BLaER1 (cell line): Measurements from ENCODE around the gene EP400.
"Not testable (repeated sequence)": the region's sequence is repeated elsewhere in the genome, so short reads cannot be mapped to it uniquely, and the experiment has no call there.

ENCODE experiments used
- H3K27ac ChIP-seq: shearing (Covaris generic); formaldehyde crosslinking; 2 replicates; pipeline ENCODE4 v1.8.1; 2022
- H3K27me3 ChIP-seq: shearing (Covaris generic); formaldehyde crosslinking; 2 replicates; pipeline ENCODE4 v1.8.1; 2022
- H3K36me3 ChIP-seq: shearing (Covaris generic); formaldehyde crosslinking; 2 replicates; pipeline ENCODE4 v1.8.1; 2022
- H3K4me1 ChIP-seq: shearing (Covaris generic); formaldehyde crosslinking; 2 replicates; pipeline ENCODE4 v1.8.1; 2022
- H3K4me2 ChIP-seq: shearing (Covaris generic); formaldehyde crosslinking; 2 replicates; pipeline ENCODE4 v1.8.1; 2022
- H3K4me3 ChIP-seq: shearing (Covaris generic); formaldehyde crosslinking; 2 replicates; pipeline ENCODE4 v1.8.1; 2022
- H3K9ac ChIP-seq: shearing (Covaris generic); formaldehyde crosslinking; 2 replicates; pipeline ENCODE4 v1.8.1; 2022
- H3K9me3 ChIP-seq: shearing (Covaris generic); formaldehyde crosslinking; 2 replicates; pipeline ENCODE4 v1.8.1; 2022
- H4K20me1 ChIP-seq: shearing (Covaris generic); formaldehyde crosslinking; 2 replicates; pipeline ENCODE4 v1.8.1; 2022
- Cebpa-rat ChIP-seq: shearing (Covaris generic); IDR thresholded peaks from 2 replicates; pipeline ENCODE4 v1.8.1; 2022

The EP400 gene

DNA sequence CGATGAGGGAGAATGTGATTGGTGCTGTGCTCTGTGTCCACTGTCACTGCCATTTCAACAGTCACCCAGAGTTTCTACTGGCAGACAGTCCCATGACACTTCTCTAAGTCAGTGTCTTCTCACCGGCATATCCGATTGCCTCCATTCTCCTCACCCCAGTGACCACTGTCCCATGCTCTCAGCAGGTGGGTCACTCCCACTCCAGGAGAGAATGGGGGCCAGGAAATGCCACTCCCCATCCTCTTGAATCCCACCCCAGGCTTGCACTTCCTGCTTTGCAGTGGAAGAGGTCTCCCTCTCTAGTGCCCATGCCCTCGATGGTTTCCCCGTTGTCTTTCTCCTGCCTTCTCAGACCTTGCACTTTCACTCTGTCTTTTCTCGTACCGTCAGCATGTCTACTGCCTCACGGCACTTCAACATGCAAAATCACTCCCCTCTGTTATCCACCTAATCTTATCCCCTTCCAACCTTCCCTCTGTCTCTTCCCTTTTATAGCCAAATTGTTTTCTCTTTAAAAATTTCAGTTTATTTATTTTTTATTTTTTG is 2.2 kb upstream of the EP400 start:
- peaks cover 31% of the 10 kb centered on the region for H3K36me3 ChIP-seq
- H4K20me1 ChIP-seq = peaks cover 51% of the 10 kb centered on the region
- H3K4me1 ChIP-seq = peaks cover 25% of the 10 kb centered on the region
- no peak overlapping the region for H3K4me3 ChIP-seq
- H3K9me3 ChIP-seq = no peaks in the 10 kb centered on the region
- peak overlapping the region; percentile 3; the same call in 1 of the 2 replicates for H3K27ac ChIP-seq
- H3K27me3 ChIP-seq = no peaks in the 10 kb centered on the region
- no peak overlapping the region for H3K4me2 ChIP-seq
- TF ChIP-seq Cebpa-rat = no peak
- no peak overlapping the region for H3K9ac ChIP-seq

DNA sequence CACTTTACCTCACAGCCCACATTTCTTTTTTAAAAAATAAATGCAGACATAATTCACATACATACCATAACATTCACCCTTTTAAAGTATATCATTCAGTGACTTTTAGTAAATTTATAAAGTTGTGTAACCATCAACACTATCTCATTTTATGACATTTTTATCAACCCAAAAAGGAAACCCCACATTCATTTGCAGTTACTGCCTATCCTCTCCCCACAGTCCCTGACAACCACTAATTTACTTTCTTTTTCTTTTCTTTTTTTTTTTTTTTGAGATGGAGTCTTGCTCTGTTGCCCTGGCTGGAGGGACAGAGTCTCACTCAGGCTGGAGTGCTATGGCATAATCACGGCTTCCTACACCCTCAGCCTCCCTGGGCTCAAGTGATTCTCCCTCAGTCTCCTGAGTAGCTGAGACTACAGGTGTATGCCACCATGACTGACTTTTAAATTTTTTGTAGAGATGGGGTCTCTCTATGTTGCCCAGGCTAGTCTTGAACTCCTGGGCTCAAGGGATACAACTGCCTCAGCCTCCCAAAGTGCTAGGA is 1.5 kb upstream of the EP400 start:
- no peak overlapping the region for H3K4me3 ChIP-seq
- peaks cover 31% of the 10 kb centered on the region for H3K36me3 ChIP-seq
- H3K4me1 ChIP-seq = peaks cover 25% of the 10 kb centered on the region
- no peak overlapping the region for H3K4me2 ChIP-seq
- peaks cover 51% of the 10 kb centered on the region for H4K20me1 ChIP-seq
- no peak for TF ChIP-seq Cebpa-rat
- H3K9me3 ChIP-seq = no peaks in the 10 kb centered on the region
- H3K27me3 ChIP-seq = no peaks in the 10 kb centered on the region
- H3K9ac ChIP-seq = no peak overlapping the region
- no peak overlapping the region for H3K27ac ChIP-seq

- Histone ChIP-seq H3K4me1 (peaks cover 25% of the 10 kb centered on the region), H4K20me1 (peaks cover 51% of the 10 kb centered on the region), H3K36me3 (peaks cover 26% of the 10 kb centered on the region), H3K4me2 (peak overlapping the region; percentile 75), H3K4me3 (peak overlapping the region; percentile 99), H3K9ac (peak overlapping the region; percentile 64; the same call in 1 of the 2 replicates)
- H3K27me3 ChIP-seq, H3K9me3 ChIP-seq, H3K27ac ChIP-seq: not testable (repeated sequence)
These were observed 870 bp upstream of the EP400 start for GRCh38 chr12:131948713-131949430.

GRCh38 chr12:131950182-131950913 is 606 bp downstream of the EP400 start:
- H3K27ac ChIP-seq = peak overlapping the region; percentile 93

DNA sequence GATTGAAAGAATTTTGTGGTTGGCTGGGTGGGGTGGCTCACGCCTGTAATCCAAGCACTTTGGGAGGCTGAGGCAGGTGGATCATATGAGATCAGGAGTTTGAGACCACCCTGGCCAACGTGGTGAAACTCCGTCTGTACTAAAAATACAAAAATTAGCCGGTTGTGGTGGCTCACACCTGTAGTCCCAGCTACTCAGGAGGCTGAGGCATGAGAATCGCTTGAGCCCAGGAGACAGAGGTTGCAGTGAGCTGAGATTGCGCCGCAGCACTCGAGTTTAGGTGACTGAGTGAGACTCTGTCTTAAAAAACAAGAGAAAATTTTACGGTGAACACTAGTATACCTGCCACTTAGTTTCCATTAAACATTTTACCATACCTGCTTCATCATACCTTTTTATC is 4.1 kb downstream of the EP400 start:
- not testable (repeated sequence) for H3K9me3 ChIP-seq, H3K4me3 ChIP-seq, H3K27ac ChIP-seq, H3K36me3 ChIP-seq, H3K9ac ChIP-seq, H3K4me2 ChIP-seq, H3K27me3 ChIP-seq
- Histone ChIP-seq H3K4me1 (peaks cover 39% of the 10 kb centered on the region), H4K20me1 (peaks cover 90% of the 10 kb centered on the region)

More at GRCh38 chr12:131950182-131950913, 606 bp downstream of the EP400 start:
- Histone ChIP-seq H3K27me3 (no peaks in the 10 kb centered on the region), H3K4me3 (peak overlapping the region; percentile 99), H4K20me1 (peaks cover 55% of the 10 kb centered on the region), H3K36me3 (peaks cover 11% of the 10 kb centered on the region; the same call in 1 of the 2 replicates), H3K4me1 (peaks cover 18% of the 10 kb centered on the region), H3K4me2 (peak overlapping the region; percentile 89), H3K9me3 (no peaks in the 10 kb centered on the region), H3K9ac (peak overlapping the region; percentile 96)
- no peak for TF ChIP-seq Cebpa-rat

DNA sequence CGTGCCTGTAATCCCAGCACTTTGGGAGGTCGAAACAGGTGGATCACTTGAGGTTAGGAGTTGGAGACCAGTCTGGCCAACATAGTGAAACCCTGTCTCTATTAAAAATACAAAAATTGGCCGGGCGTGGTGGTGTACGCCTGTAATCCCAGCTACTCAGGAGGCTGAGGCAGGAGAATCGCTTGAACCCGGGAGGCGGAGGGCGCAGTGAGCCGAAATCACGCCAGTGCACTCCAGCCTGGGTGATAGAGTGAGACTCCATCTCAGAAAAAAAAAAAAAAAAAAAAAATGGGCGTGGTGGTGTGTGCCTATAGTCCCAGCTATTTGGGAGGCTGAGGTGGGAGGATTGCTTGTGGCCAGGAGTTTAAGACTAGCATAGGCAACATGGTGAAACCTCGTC is 4.7 kb downstream of the EP400 start:
- H3K4me1 ChIP-seq = peaks cover 42% of the 10 kb centered on the region
- H3K36me3 ChIP-seq = peaks cover 16% of the 10 kb centered on the region; the same call in 1 of the 2 replicates
- H3K9ac ChIP-seq, H3K9me3 ChIP-seq, H3K4me2 ChIP-seq, H3K27ac ChIP-seq, H3K27me3 ChIP-seq, H3K4me3 ChIP-seq: not testable (repeated sequence)
- H4K20me1 ChIP-seq = peaks cover 96% of the 10 kb centered on the region

GRCh38 chr12:131959116-131959515 is 9.4 kb downstream of the EP400 start:
- Histone ChIP-seq H3K9ac (0 out of 2 replicates have a peak overlapping the region, but pooled peaks have one; percentile 15), H3K9me3 (no peaks in the 10 kb centered on the region), H3K4me3 (no peak overlapping the region), H3K27ac (no peak overlapping the region), H3K36me3 (peaks cover 39% of the 10 kb centered on the region), H3K4me2 (no peak overlapping the region), H3K4me1 (peaks cover 49% of the 10 kb centered on the region), H3K27me3 (no peaks in the 10 kb centered on the region), H4K20me1 (peaks cover 95% of the 10 kb centered on the region)
- no peak for TF ChIP-seq Cebpa-rat

GRCh38 chr12:131959641-131960589 is 10.2 kb downstream of the EP400 start:
- H3K27me3 ChIP-seq = no peaks in the 10 kb centered on the region
- H3K36me3 ChIP-seq = peaks cover 44% of the 10 kb centered on the region
- peaks cover 95% of the 10 kb centered on the region for H4K20me1 ChIP-seq
- H3K4me1 ChIP-seq = peaks cover 52% of the 10 kb centered on the region
- TF ChIP-seq Cebpa-rat = no peak
- no peak overlapping the region for H3K27ac ChIP-seq
- 0 out of 2 replicates have a peak overlapping the region, but pooled peaks have one; percentile 19 for H3K9ac ChIP-seq
- no peak overlapping the region for H3K4me2 ChIP-seq
- no peak overlapping the region for H3K4me3 ChIP-seq
- no peaks in the 10 kb centered on the region for H3K9me3 ChIP-seq

GRCh38 chr12:131960590-131961325 is 11.0 kb downstream of the EP400 start:
- H3K27ac ChIP-seq, H3K9me3 ChIP-seq, H3K4me2 ChIP-seq, H3K4me3 ChIP-seq, H3K27me3 ChIP-seq, H3K9ac ChIP-seq: not testable (repeated sequence)
- peaks cover 50% of the 10 kb centered on the region for H3K4me1 ChIP-seq
- peaks cover 95% of the 10 kb centered on the region for H4K20me1 ChIP-seq
- H3K36me3 ChIP-seq = peaks cover 52% of the 10 kb centered on the region

GRCh38 chr12:131961328-131961727 is 11.6 kb downstream of the EP400 start:
- H4K20me1 ChIP-seq = peaks cover 95% of the 10 kb centered on the region
- H3K9ac ChIP-seq = not testable (repeated sequence)

More at GRCh38 chr12:131961328-131961727, 11.6 kb downstream of the EP400 start:
- H3K9me3 ChIP-seq, H3K27ac ChIP-seq, H3K4me3 ChIP-seq, H3K27me3 ChIP-seq: not testable (repeated sequence)
- Histone ChIP-seq H3K4me2 (0 out of 2 replicates have a peak overlapping the region, but pooled peaks have one; percentile 53), H3K36me3 (peaks cover 58% of the 10 kb centered on the region), H3K4me1 (peaks cover 46% of the 10 kb centered on the region)
